HG02943 (cell line): ENCODE results near the gene PKMYT1.
"Not testable (repeated sequence)": the region's sequence is repeated elsewhere in the genome, so short reads cannot be mapped to it uniquely, and the experiment has no call there.

Source experiments
- ATAC-seq: cut with Tn5 transposase; IDR thresholded peaks from one replicate; pipeline ENCODE4 v1.9.1; 2021; ENCODE audit warnings: mild to moderate bottlenecking, low read depth, moderate library complexity; ENCODE audit not compliant: unreplicated experiment

Gene PKMYT1

GRCh38 chr16:2963723-2964474 lies 16.3 kb downstream of the PKMYT1 start, which contains the start of gene KREMEN2:
KREMEN2 (plus strand) TSS chr16:2964275; CDS start chr16:2964521, 246 bp downstream.
- ATAC-seq: no peak

DNA sequence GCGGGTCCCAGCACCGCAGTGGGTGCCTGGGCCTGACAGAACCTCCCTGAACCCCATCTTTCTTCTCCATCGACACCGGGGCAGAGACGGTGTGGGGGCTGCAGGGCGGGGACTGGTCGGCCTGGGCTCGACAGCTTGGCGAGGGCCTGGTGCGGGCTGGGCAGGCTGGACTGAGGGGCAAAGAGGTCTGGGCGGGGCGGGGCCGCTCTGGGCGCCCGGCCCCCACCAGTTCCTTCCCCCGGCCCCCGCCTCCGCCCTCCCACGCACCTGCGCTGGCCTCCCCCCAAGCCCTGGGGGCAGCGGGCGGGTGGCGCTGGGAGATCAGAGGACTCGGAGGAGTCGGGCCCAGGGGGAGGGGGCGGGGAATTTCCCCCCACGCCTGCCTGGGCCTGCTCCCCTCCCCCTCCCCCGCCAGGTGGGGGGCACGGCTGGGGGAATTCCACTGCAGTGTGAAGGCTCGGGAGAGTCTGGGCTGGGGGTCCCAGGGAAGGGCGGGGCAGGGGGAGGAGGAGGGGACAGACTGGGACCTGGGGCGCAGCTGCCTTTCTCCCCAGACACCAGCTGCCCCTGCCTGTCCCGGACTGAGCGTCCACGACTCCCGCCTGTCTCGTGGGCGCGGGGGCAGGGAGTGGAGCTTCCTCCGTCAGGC lies 17.0 kb downstream of the PKMYT1 start:
- ATAC-seq: no peak

- ATAC-seq: no peak
Measured at GRCh38 chr16:2962334-2963073, 17.7 kb downstream of the PKMYT1 start.

DNA sequence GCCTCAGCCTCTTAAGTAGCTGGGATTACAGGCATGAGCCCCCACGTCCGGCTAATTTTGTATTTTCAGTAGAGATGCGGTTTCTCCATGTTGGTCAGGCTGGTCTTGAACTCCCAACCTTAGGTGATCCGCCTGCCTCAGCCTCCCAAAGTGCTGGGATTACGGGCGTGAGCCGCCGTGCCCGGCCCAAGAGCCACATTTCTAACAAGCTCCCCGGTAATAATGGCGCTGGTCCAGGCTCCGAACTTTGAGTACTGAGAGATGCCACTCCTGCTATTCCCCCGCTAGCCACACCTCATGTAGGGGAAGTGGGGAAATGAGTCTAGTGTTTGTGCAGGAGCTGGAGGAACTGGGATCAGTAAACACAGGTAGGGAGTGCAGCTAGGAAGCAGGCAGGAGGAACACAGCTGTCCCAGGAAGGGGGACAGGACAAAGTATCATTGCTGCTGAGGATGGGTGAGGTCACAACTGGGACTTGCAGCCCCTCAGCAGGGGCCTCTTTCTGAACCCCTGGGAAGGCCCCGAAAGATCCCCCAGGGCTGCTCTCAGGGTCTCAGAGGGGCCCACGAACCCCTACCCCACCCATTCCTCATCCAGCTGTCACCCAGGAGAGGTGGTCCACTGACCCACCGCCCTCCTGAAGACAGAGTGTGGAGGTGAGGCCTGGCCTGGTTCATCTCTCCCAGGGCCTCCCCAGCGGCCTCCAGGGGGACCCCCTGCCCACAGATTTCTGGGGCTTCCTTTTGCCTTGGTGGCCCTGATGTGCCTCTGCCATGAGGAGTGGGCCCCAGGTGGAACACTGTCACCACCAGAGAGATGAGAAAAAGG lies 19.8 kb downstream of the PKMYT1 start:
- ATAC-seq: no peak

- ATAC-seq: no peak
Measured at GRCh38 chr16:2959206-2959605, 21.0 kb downstream of the PKMYT1 start.

DNA sequence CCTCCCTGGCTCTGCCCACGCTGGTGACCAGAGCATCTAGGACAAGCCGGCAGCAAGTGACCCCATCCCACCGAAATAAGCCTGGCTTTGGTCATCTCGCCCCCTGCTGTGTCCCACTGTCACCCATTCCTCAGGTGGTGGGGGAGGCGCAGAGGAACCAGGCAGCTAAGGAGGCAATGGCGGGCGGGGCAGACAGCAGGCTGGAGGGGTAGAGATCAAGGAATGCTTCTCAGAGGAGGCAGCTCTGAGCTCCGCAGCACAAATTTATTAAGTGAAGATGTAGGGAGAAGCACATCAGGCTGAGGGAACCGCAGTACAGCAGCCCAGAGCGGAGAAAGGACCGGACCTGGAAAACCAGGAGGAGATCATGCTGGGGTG lies 23.7 kb downstream of the PKMYT1 start:
- no peak for ATAC-seq

DNA sequence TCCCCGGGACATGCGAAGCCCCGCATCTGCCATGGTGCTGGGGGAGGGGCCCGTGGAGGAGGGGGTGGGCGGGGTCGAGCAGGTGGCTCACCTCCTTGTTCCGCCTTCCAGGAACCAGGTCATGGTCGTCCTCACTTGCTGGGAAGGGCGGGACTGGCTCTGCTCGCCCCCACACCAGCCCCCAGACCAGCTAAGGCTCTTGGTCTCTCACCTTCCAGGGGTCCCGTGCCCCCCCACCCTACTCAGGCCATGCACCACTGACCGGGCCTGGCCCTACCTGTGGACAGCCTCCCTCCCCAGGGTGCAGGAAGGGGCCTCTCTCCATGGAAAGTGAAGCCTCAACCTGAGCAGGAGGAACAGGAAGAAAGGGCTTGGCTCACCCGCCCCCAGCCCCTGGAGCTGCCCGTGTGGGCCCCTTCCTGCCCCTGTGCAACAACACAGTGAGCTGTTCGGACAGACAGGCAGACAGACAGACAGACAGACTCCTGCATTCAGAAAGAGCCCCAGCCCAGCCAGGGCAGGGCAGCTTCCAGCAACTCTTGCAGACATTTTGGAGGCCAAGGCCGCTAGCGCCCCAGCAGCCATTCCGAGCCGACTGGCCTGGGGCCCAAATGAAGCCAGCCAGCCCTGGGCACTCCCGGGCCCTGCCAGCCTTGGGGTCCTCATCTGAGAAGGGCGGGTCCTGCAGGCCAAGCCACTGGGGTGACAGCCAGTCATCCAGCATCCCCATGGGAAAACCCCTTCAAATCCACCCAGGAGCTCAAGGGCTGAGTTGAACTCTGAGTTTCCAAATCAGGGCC lies 24.3 kb downstream of the PKMYT1 start:
- no peak for ATAC-seq

GRCh38 chr16:2955438-2955778 lies 24.8 kb downstream of the PKMYT1 start:
- ATAC-seq: no peak

GRCh38 chr16:2954656-2955381 lies 25.4 kb downstream of the PKMYT1 start:
- ATAC-seq: no peak

DNA sequence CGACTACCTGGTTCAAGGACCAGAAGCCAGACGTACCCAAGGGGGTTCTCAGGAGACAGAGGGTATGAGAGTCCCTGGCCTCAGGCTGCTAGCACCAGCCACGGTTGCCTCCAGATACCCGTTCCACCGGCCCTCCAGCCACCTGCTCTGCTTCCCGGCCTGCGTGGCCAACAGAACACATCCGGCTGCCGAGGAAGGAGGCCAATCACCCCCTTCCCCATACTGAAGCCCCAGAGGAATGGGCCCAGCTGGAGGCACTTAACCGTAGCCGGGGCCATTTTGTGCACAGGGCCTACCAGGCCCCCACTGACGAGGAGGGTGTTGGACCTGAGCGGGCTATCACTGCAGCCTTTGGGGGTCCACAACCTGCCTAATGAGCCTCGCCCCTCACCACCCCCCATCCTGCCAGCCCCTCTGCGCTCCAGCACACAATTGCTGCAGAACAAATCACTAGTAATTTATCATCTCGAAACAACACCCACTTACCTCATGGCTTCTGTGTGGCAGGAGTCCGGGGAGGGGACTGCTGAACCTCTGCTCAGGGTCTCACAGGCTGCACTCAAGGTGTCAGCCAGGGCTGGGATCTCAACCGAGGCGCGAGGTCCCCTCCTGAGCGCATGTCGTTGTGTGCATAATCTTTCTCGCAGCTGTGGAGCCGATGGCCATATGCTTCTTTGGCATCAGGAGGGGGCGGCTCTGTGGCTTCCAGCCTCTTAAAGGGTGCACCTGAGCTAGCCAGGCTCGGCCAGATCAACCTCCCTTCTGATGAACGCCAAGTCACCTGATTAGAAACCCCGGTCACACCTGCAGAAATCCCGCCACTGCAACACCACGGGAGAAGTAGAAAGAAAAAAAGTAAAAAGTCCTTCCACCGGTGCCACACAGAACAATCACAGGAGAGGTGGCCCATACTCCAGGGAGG lies 26.3 kb downstream of the PKMYT1 start:
- no peak for ATAC-seq

GRCh38 chr16:2952679-2953078 lies 27.6 kb downstream of the PKMYT1 start:
- ATAC-seq: no peak

DNA sequence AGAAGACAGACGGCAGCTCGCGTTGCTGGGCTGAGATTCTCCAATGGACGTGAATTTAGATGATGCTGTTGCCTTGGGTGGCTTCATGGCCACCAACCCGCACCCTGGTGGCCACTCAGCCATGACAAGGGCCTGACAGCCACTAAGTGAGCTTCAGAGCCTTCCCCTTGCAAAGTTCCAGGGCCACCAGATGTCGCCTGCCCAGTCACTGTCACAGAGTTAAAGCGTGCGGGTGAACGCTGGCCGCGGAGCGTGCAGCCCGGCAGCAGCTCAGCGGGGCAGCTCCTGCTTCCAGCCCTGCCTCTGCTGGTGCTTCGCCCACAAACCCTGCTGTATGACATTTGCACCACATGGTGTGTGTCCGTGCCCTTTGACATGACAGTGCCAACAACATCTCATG lies 29.5 kb downstream of the PKMYT1 start:
- no peak for ATAC-seq

GRCh38 chr16:2950353-2950724 lies 29.9 kb downstream of the PKMYT1 start:
- no peak for ATAC-seq

DNA sequence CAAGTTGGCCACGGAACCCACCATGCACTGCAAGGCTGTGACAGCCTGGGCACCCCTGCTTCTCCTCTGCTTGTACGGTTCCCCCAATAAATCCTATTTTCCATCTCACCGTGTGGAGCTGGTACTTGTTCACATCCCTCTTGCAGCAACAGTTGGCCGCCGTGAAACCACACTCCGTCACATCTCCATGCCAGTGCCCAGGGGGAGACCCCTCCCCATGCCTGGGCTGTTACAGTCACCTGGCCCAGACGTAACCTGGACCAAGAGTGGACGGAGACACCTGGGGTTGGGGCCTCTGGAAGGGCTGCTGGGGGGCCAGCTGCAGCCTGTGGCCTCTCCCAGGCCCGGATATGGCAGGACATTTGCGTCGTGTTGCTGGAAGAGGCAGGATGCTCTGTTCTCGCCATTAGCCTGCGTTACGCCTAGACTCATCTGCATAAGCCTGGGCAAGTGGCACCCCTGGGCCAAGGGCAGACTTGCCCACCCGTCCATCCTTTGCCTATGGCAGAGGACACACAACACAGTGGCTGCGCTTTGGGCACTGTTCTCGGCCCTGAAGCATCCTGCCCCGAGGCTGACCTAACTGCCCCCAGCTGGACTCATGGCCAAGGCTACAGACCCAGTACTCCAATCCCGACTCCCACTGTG lies 30.4 kb downstream of the PKMYT1 start:
- ATAC-seq: no peak

GRCh38 chr16:2948807-2949704 lies 31.2 kb downstream of the PKMYT1 start:
- ATAC-seq: no peak

DNA sequence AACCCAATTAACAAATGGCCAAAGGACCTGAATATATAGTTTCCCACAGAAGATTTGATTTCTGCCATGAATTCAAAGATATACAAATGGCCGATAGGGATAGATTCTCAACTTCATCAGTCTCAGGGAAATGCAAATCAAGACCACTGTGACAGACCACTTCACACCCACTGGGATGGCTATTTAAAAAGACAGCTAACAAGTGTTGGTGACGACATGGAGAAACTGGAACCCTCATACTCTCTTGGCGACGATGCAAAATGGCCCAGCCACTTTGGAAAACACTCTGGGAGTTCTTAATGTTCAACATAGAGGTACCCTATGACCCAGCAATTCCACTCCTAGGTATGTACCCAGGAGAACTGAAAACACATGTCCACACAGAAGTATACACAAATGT lies 33.6 kb downstream of the PKMYT1 start:
- no peak for ATAC-seq

DNA sequence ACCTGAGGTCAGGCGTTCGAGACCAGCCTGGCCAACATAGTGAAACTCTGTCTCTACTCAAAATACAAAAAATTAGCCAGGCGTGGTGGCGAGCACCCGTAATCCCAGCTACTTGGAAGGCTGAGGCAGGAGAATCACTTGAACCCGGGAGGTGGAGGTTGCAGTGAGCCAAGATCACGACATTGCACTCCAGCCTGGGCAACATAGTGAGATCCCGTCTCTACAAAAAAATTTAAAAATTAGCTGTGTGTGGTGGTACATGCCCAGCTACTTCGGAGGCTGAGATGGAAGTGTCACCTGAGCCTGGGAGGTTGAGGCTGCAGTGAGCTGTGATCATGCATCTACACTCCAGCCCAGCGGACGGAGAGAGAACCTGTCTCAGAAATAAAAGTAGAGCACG lies 36.5 kb downstream of the PKMYT1 start:
- ATAC-seq: not testable (repeated sequence)
